K562 (cell line): Measurements from ENCODE around the gene MRPL38. TPM values are rescaled to one million over a fixed set of nuclear protein-coding genes. Genes with fewer than 3 reads are reported as not detected.
A peak's percentile ranks its signal among the peaks of the same experiment; 100 is the strongest.

ENCODE experiments used
- ATAC-seq: fragments of 200-7000 bp; cut with Tn5 transposase; 3 replicates; pipeline ENCODE4 v1.9.1; 2020; ENCODE audit warnings: moderate library complexity
- BruUV-seq: library from RNA; stranded (reverse); fragments of 400-500 nt; replicated peaks from 2 replicates; lab custom pipeline; 2021; lab: Mats Ljungman, UMichigan
- CTCF ChIA-PET: fragments of 300-600 bp; formaldehyde crosslinking; extraction: SDS; loops from one replicate; lab custom pipeline; 2021; ENCODE audit warnings: low intra/inter-chr PET ratio; lab: Yijun Ruan, JAX
- POLR2A ChIA-PET: fragments of 300-600, 350-650 bp; sonication (Branson Sonifier 250); formaldehyde crosslinking; extraction: SDS; loops from one replicate; lab custom pipeline; 2021; ENCODE audit warnings: antibody characterized with exemption, inconsistent platforms; lab: Yijun Ruan, JAX
- DNase-seq, 4 experiments: peaks; one replicate each; pipeline versions ENCODE4 v3.0.0 to v3.0.0-alpha.2; 2011 to 2018; ENCODE audit warnings: low spot score in 3 of 4, mixed read lengths in 3 of 4; ENCODE audit errors: extremely low read depth in 1 of 4
- FAIRE-seq: peaks from 2 replicates; lab custom pipeline; 2011; peaks lifted over from hg19 to GRCh38; lab: Jason Lieb, UNC
- H2AFZ ChIP-seq: 2 replicates; pipeline ENCODE4 v1.6.0; 2011; ENCODE audit warnings: low read depth, low read length, control low read depth, inconsistent platforms
- H3K27ac ChIP-seq: fragments of 200-600 bp; 3 replicates; pipeline ENCODE4 v1.8.0; 2011; ENCODE audit warnings: low read depth, mild to moderate bottlenecking, control low read depth, inconsistent platforms, low read length, moderate library complexity, mixed read lengths; ENCODE audit errors: extremely low read depth
- H3K27me3 ChIP-seq, 2 experiments: fragments of 300-600 bp in 1 of 2; 2 replicates in 1 of 2; 3 replicates in 1 of 2; pipeline versions ENCODE4 v1.6.0 to v1.8.0; 2011; ENCODE audit warnings: inconsistent platforms in 2 of 2, low read length in 2 of 2, mild to moderate bottlenecking in 1 of 2, mixed read lengths in 1 of 2, moderate library complexity in 1 of 2; ENCODE audit not compliant: control insufficient read depth in 2 of 2, insufficient read depth in 2 of 2
- H3K36me3 ChIP-seq: fragments of 300-600 bp; 3 replicates; pipeline ENCODE4 v1.8.0; 2011; ENCODE audit warnings: mild to moderate bottlenecking, low read length, inconsistent platforms; ENCODE audit not compliant: control insufficient read depth, insufficient read depth
- H3K4me1 ChIP-seq, 2 experiments: fragments of 200-600 bp in 1 of 2; replicated peaks in 1 of 2; 2 replicates in 1 of 2; 3 replicates in 1 of 2; pipeline versions ENCODE4 v1.5.1 to v1.8.0; 2011; ENCODE audit warnings: inconsistent platforms in 2 of 2, low read length in 2 of 2, mild to moderate bottlenecking in 1 of 2, mixed read lengths in 1 of 2, moderate library complexity in 1 of 2; ENCODE audit not compliant: control insufficient read depth in 2 of 2, insufficient read depth in 2 of 2
- H3K4me2 ChIP-seq: 2 replicates; pipeline ENCODE4 v1.6.1; 2011; ENCODE audit warnings: low read length, control low read depth, inconsistent platforms, mixed read lengths; ENCODE audit not compliant: insufficient read depth
- H3K4me3 ChIP-seq: fragments of 200-600 bp; sonication (generic), shearing (Covaris generic); 2 replicates; pipeline ENCODE4 v1.5.1; 2016; ENCODE audit warnings: control low read depth, inconsistent platforms
- H3K79me2 ChIP-seq: fragments of 200-600 bp; 3 replicates; pipeline ENCODE4 v1.8.0; 2011; ENCODE audit warnings: low read length, inconsistent platforms; ENCODE audit not compliant: control insufficient read depth, insufficient read depth
- H3K9ac ChIP-seq, 2 experiments: 2 replicates each; pipeline versions ENCODE4 v1.6.0 to v1.6.1; 2011; ENCODE audit warnings: low read depth in 2 of 2, low read length in 2 of 2, control low read depth in 1 of 2, inconsistent platforms in 1 of 2, mild to moderate bottlenecking in 1 of 2, mixed read lengths in 1 of 2; ENCODE audit not compliant: insufficient read depth in 1 of 2
- H3K9me1 ChIP-seq: one replicate; pipeline ENCODE4 v1.6.0; 2011; ENCODE audit warnings: inconsistent platforms, mild to moderate bottlenecking, low read length, moderate library complexity; ENCODE audit not compliant: control insufficient read depth, insufficient read depth
- H3K9me3 ChIP-seq: replicated peaks from 2 replicates; pipeline ENCODE4 v1.5.1; 2011; ENCODE audit warnings: low read depth, low read length, inconsistent platforms; ENCODE audit not compliant: control insufficient read depth, insufficient read depth
- H4K20me1 ChIP-seq: replicated peaks from 2 replicates; pipeline ENCODE4 v1.6.1; 2011; ENCODE audit warnings: low read length, inconsistent platforms, mixed read lengths; ENCODE audit not compliant: control insufficient read depth, insufficient read depth
- ARID2 ChIP-seq: fragments of 450-650 bp; IDR thresholded peaks from 2 replicates; pipeline ENCODE4 v1.6.1; 2017; ENCODE audit warnings: antibody characterized with exemption, mild to moderate bottlenecking
- BCOR ChIP-seq: fragments of 450-650 bp; IDR thresholded peaks from 2 replicates; pipeline ENCODE4 v1.6.1; 2016
- HEY1 ChIP-seq: fragments of 250-450 bp; sonication (Bioruptor Pico); IDR thresholded peaks from 2 replicates; pipeline ENCODE4 v1.5.0; 2020; ENCODE audit warnings: mild to moderate bottlenecking, moderate library complexity, borderline replicate concordance
- RBM22 ChIP-seq: fragments of 200-400 bp; formaldehyde crosslinking; IDR thresholded peaks from 2 replicates; pipeline ENCODE4 v1.6.1; 2018; ENCODE audit warnings: low read length, low read depth; ENCODE audit not compliant: poor library complexity, severe bottlenecking
- SAFB ChIP-seq: fragments of 200-400 bp; formaldehyde crosslinking; IDR thresholded peaks from 2 replicates; pipeline ENCODE4 v1.6.1; 2017; ENCODE audit warnings: low read depth, low read length, borderline replicate concordance
- SRSF7 ChIP-seq: fragments of 200-400 bp; formaldehyde crosslinking; optimal IDR thresholded peaks from 2 replicates; pipeline ENCODE3; 2017; ENCODE audit warnings: mild to moderate bottlenecking, low read depth, low read length
- ZBTB8A ChIP-seq: fragments of 450-650 bp; IDR thresholded peaks from 2 replicates; pipeline ENCODE4 v1.6.1; 2018; ENCODE audit warnings: mild to moderate bottlenecking, moderate library complexity; ENCODE audit not compliant: partially characterized antibody
- ZNF668 ChIP-seq: fragments of 250-450 bp; sonication (Bioruptor Pico); IDR thresholded peaks from 2 replicates; pipeline ENCODE4 v1.8.0; 2022; ENCODE audit warnings: mild to moderate bottlenecking, inconsistent platforms
- WGBS: fragments of 100-300 bp; shearing (Covaris generic); methylation state at CpG from one replicate; pipeline ENCODE4 v1.1.6; 2016; ENCODE audit warnings: low coverage, mixed read lengths; ENCODE audit not compliant: insufficient coverage; ENCODE audit errors: missing lambda C conversion rate; 5-methylcytosine and 5-hydroxymethylcytosine counted together
- in situ Hi-C: fragments of 300-500 bp; cut with MboI; formaldehyde crosslinking; loops from 4 replicates; pipeline ENCODE4 v1.15.0; 2018; ENCODE audit warnings: inconsistent platforms, mixed read lengths
- intact Hi-C: fragments of 100-400 bp; cut with micrococcal nuclease; formaldehyde crosslinking; loops from 2 replicates; pipeline ENCODE4 v1.14.2; 2022
- polyA plus RNA-seq, 8 experiments: library from polyadenylated mRNA; depleted of rRNA in 4 of 8; stranded (reverse) in 5 of 8; unstranded in 3 of 8; fragments of >200 nt; fragmentation: Nextera tagmentation in 2 of 8; fragmentation: Illumina TruSeq in 1 of 8; extraction: Ambion mirVana in 2 of 8; extraction: Trizol in 1 of 8; gene quantifications; 2 replicates each; pipeline versions ENCODE4 v1.2.1 to v1.2.3, GENCODE V29; 2011 to 2014; ENCODE audit warnings: inconsistent platforms in 1 of 8, missing spikeins in 1 of 8
- total RNA-seq, 7 experiments: library from RNA; depleted of rRNA in 6 of 7; stranded (reverse); fragments of >200 nt in 6 of 7; fragmentation: Illumina TruSeq in 2 of 7; extraction: Trizol in 2 of 7; gene quantifications; 2 replicates each; pipeline versions ENCODE4 v1.2.1 to v1.2.3, GENCODE V29; 2011 to 2021; ENCODE audit warnings: low replicate concordance in 1 of 7
- TF ChIP-seq, protein P1 (sequence below): fragments of 450-650 bp; IDR thresholded peaks from 2 replicates; pipeline ENCODE4 v1.6.1; 2017; ENCODE audit warnings: antibody characterized with exemption
- TF ChIP-seq, protein P2 (sequence below), 3 experiments: fragments of 200-800 bp in 1 of 3; sonication (Bioruptor generic) in 1 of 3; sonication (generic) in 1 of 3; formaldehyde crosslinking in 1 of 3; IDR thresholded peaks; 2 replicates each; pipeline versions ENCODE4 v1.6.1 to v1.8.0; 2016 to 2022; ENCODE audit warnings: mild to moderate bottlenecking in 2 of 3, missing compliant biosample characterization in 2 of 3, missing genetic modification characterization in 2 of 3, missing genetic modification reagents in 1 of 3

MRPL38 gene
- total and polyA plus RNA-seq, 9 of the 15 experiments (the other 6 are each of a cell fraction or from before 2014, with no cell fraction given), result 4.5 to 154 (median 48.5) TPM

DNA sequence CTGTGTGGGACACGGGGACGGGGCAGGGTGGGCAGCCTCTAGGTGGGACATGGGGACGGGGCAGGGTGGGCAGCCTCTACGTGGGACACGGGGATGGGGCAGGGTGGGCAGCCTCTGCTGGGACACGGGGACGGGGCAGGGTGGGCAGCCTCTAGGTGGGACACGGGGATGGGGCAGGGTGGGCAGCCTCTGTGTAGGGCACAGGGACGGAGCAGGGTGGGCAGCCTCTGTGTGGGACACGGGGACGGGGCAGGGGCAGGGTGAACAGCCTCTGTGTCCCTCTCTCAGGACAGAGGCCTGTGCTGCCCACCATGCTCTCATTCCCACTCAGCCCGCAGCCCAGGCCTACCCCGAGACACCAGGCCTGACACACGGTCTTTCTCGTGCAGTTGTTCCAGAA, 16.9 kb upstream of the MRPL38 start:
- DNase-seq, result no peak
- in situ Hi-C loops, result no loop called here

DNA sequence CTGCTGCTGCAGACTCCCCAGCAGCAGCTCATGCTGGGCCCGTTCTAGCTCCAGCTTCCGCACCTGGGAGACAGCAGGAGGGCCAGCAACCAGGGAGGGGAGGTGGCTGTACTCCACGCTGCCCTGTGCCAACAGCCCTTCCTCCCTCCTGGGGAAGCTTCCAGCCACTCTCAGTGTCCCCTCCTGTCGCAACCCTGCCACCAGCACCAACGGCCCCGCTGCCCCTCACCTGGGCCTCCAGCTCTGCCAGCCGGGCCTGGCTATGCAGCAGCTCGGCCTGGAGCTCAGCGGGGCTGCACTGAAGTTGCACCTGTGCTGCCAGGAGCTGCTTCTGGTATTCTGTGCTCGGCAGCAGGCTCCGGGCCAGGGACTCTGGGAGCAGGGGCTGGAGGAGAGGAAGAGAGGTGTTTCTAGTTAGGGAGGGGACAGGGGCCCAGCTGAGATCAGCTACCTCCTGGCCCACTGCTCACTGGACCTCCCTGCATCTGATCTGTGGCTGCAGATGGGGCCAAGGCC, 15.4 kb upstream of the MRPL38 start:
- Histone ChIP-seq H3K79me2 (no peaks in the 10 kb centered on the region), H4K20me1 (no peaks in the 10 kb centered on the region)
- TF ChIP-seq RBM22 (no peak), ZBTB8A (no peak), ZNF668 (CRISPR knock-in tag) (no peak)
- TF ChIP-seq, protein P1, sequence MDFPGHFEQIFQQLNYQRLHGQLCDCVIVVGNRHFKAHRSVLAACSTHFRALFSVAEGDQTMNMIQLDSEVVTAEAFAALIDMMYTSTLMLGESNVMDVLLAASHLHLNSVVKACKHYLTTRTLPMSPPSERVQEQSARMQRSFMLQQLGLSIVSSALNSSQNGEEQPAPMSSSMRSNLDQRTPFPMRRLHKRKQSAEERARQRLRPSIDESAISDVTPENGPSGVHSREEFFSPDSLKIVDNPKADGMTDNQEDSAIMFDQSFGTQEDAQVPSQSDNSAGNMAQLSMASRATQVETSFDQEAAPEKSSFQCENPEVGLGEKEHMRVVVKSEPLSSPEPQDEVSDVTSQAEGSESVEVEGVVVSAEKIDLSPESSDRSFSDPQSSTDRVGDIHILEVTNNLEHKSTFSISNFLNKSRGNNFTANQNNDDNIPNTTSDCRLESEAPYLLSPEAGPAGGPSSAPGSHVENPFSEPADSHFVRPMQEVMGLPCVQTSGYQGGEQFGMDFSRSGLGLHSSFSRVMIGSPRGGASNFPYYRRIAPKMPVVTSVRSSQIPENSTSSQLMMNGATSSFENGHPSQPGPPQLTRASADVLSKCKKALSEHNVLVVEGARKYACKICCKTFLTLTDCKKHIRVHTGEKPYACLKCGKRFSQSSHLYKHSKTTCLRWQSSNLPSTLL, result no peak
- TF ChIP-seq, protein P2, sequence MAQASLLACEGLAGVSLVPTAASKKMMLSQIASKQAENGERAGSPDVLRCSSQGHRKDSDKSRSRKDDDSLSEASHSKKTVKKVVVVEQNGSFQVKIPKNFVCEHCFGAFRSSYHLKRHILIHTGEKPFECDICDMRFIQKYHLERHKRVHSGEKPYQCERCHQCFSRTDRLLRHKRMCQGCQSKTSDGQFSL (CRISPR knock-in tag; IDR thresholded peaks at IDR 0.05), result no peak
- TF ChIP-seq, protein P2 (tag; IDR thresholded peaks at IDR 0.05), result no peak
- TF ChIP-seq, all 486 proteins: peak for 0
- WGBS, result 70% methylated on average over 11 of the region's 11 CpGs
- Histone ChIP-seq H3K27ac (no peak overlapping the region), H3K9ac (peak overlapping the region in 1 of 2 experiments; percentile 71; a peak in 2 of 4 replicates), H2AFZ (no peak overlapping the region), H3K36me3 (0 out of 3 replicates have a peak, but pooled peaks cover 3% of the 10 kb centered on the region), H3K9me1 (no peaks in the 10 kb centered on the region), H3K4me3 (no peak overlapping the region), H3K4me2 (no peak overlapping the region), H3K27me3 (no peaks in the 10 kb centered on the region), H3K4me1 (peaks cover 0 to 39% of the 10 kb centered on the region in 2 experiments; a peak in 2 of 5 replicates), H3K9me3 (no peaks in the 10 kb centered on the region)
- CTCF ChIA-PET, result no interaction called here
- in situ Hi-C loops (no loop called here), intact Hi-C loops (no loop called here)
- BruUV-seq, result no TSS peak
- POLR2A ChIA-PET, result interaction anchor here (0.6 to 1.8 kb wide), 6 partner anchors 9 to 134 kb away, joined by 3 to 7 read pairs (median 3); partner anchors contain the start of genes ACOX1, FBF1 and TEN1
- ATAC-seq (no peak), FAIRE-seq (no peak), DNase-seq (no peak)

More for the DNA sequence above, 16.9 kb upstream of the MRPL38 start:
- Histone ChIP-seq H3K27me3 (no peaks in the 10 kb centered on the region), H4K20me1 (no peaks in the 10 kb centered on the region), H3K9me1 (no peaks in the 10 kb centered on the region), H2AFZ (no peak overlapping the region), H3K9me3 (no peaks in the 10 kb centered on the region), H3K9ac (peak overlapping the region in 1 of 2 experiments; percentile 3; a peak in 1 of 4 replicates), H3K4me2 (no peak overlapping the region), H3K36me3 (0 out of 3 replicates have a peak, but pooled peaks cover 5% of the 10 kb centered on the region), H3K27ac (no peak overlapping the region), H3K4me3 (no peak overlapping the region), H3K79me2 (no peaks in the 10 kb centered on the region), H3K4me1 (peaks cover 0 to 37% of the 10 kb centered on the region in 2 experiments; a peak in 1 of 5 replicates)
- WGBS, result 84% methylated on average over 6 of the region's 15 CpGs
- FAIRE-seq (no peak), ATAC-seq (no peak)
- ChIA-PET CTCF (no interaction called here), POLR2A (interaction anchor here (0.6 to 0.8 kb wide), 3 partner anchors 12 to 138 kb away, joined by 3 to 4 read pairs (median 3); no protein-coding TSS in a partner anchor)
- intact Hi-C loops, result no loop called here
- BruUV-seq, result no TSS peak
- no peak for TF ChIP-seq HEY1 (CRISPR knock-in tag)
- TF ChIP-seq ARID2, result no peak
- TF ChIP-seq SRSF7, result no peak
- TF ChIP-seq BCOR, result no peak
- TF ChIP-seq SAFB, result no peak
